Effector CD8-positive, alpha-beta T cell (primary cell): ENCODE data around the gene VAV2.

Source experiments
- DNase-seq: peaks from one replicate; lab custom pipeline; 2025; lab: John Stamatoyannopoulos, UW

The VAV2 gene

GRCh38 chr9:133891741-133892140 lies 100.4 kb downstream of the VAV2 start:
- DNase-seq: no peak

GRCh38 chr9:133890583-133890982 lies 101.5 kb downstream of the VAV2 start:
- no peak for DNase-seq

- DNase-seq: no peak
Observed at GRCh38 chr9:133889584-133890301, 102.4 kb downstream of the VAV2 start.

- no peak for DNase-seq
Observed at GRCh38 chr9:133888809-133889491, 103.2 kb downstream of the VAV2 start.

GRCh38 chr9:133888048-133888808 lies 103.9 kb downstream of the VAV2 start:
- no peak for DNase-seq

GRCh38 chr9:133887540-133888047 lies 104.5 kb downstream of the VAV2 start:
- DNase-seq: no peak

- DNase-seq: no peak
Observed at GRCh38 chr9:133886563-133887501, 105.3 kb downstream of the VAV2 start.

GRCh38 chr9:133884907-133885744 lies 107.0 kb downstream of the VAV2 start:
- no peak for DNase-seq

GRCh38 chr9:133882849-133883755 lies 109.0 kb downstream of the VAV2 start:
- DNase-seq: no peak

- DNase-seq: no peak
Observed at GRCh38 chr9:133881671-133882381, 110.3 kb downstream of the VAV2 start.

- DNase-seq: no peak
Observed at GRCh38 chr9:133880851-133881661, 111.1 kb downstream of the VAV2 start.

- DNase-seq: no peak
Observed at GRCh38 chr9:133880136-133880535, 112.0 kb downstream of the VAV2 start.

- DNase-seq: no peak
Observed at GRCh38 chr9:133879615-133880014, 112.5 kb downstream of the VAV2 start.

GRCh38 chr9:133878402-133878801 lies 113.7 kb downstream of the VAV2 start:
- no peak for DNase-seq

- no peak for DNase-seq
Observed at GRCh38 chr9:133877967-133878366, 114.2 kb downstream of the VAV2 start.

- DNase-seq: no peak
Observed at GRCh38 chr9:133877327-133877726, 114.8 kb downstream of the VAV2 start.

- no peak for DNase-seq
Observed at GRCh38 chr9:133876836-133877235, 115.3 kb downstream of the VAV2 start.

- DNase-seq: no peak
Observed at GRCh38 chr9:133876144-133876543, 116.0 kb downstream of the VAV2 start.
